GM04504 (cell line): Measurements from ENCODE around the gene SLC13A4.
"Not testable (repeated sequence)": the region's sequence is repeated elsewhere in the genome, so short reads cannot be mapped to it uniquely, and the experiment has no call there.

ENCODE experiments used
- DNase-seq: peaks from one replicate; pipeline ENCODE4 v3.0.0-alpha.2; 2012; ENCODE audit warnings: low read depth

Gene SLC13A4

DNA sequence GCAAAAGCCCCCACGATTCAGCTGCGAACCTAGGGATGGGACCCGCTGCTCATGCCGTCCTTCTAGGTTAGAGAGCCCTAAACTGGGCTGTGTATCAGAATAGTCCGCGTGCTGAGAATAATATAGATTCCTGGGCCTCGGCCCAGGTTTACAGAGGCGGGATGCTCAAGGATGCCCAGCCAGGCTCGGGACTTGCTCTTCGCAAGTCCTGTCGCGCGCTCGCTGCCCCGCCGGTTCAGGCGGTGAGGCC, 65.9 kb downstream of the SLC13A4 start:
- no peak for DNase-seq

DNA sequence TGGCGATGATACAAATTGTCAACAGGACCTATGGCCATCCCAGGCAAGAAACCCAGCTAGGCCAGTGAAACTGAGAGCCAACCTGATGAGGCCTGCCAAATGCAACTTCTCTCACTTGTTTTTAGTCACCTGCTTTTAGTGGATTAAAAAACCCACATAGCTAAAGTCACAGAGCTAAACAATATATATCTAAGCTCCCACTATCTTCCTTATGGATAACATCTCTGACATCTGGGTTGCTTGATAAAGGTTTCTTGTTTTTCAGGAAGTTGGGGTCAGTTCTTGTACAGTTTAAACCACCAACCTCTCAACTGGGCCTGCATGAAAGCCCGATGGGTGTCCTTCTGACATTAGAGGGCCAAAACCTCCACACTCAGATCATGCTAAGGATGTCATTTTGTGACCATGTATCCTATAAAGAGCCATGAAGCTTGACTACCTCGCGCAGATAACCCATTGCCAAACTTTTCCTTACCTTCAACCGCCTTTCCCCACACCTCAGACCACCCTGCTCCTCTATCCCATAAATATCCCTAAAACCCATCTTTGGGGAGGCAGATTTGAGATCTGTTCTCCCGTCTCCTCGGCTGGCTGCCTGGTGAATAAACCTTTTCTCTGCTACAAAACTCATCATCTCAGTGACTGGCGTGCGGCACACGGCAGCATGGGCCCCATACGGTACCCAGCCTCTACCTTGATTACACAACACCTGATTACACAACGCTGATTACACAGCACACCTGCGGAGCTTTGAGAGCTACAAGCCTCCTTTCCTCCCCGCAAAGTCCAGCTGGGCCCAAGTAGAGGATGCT, 66.5 kb downstream of the SLC13A4 start:
- DNase-seq: no peak

DNA sequence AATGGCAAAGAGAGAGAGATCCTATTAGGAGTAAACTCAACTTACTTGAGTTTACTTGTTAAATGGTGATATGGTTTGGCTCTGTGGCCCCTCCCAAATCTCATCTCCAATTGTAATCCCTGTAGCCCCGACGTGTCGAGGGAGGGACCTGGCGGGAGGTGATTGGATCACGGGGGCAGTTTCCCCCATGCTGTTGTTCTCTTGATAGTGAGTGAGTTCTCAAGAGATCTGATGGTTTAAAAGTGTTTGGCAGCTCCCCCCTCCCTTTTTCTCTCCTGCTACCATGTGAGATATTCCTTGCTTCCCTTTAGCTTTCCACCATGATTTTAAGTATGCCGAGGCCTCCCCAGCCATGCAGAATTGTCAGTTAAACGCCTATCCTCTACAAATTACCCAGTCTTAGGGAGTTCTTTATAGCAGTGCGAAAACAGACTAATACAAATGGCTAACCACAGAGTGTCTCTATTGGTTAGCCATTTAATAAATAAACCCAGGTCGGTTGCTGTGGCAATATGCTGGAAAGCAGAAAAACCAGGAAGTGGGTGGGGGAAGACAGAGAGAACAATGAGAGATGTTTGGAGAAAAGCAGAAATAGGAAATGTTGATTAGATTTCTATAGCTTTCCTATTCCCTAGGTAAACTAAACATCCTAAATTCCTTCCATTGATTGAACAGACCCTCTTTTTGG, 68.7 kb downstream of the SLC13A4 start:
- DNase-seq: no peak

DNA sequence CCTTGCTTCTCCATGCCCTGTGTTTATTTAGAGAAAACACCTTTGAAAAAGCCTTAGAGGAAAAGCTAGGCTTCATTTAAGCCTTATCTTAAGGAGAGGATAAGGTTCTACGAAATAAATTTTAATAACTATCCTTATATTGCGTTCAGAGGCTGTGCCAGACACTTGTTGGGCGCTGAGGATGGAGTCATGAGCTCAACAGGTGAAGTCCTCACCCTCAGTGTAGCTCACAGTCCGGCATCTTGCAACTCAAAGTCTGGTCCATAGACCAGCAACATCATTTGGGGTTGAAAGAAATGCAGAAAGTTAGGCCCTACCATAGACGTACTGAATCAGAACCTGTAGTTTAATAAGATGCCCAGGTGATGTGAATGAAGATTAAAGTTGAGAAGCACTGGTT, 69.4 kb downstream of the SLC13A4 start:
- no peak for DNase-seq

DNA sequence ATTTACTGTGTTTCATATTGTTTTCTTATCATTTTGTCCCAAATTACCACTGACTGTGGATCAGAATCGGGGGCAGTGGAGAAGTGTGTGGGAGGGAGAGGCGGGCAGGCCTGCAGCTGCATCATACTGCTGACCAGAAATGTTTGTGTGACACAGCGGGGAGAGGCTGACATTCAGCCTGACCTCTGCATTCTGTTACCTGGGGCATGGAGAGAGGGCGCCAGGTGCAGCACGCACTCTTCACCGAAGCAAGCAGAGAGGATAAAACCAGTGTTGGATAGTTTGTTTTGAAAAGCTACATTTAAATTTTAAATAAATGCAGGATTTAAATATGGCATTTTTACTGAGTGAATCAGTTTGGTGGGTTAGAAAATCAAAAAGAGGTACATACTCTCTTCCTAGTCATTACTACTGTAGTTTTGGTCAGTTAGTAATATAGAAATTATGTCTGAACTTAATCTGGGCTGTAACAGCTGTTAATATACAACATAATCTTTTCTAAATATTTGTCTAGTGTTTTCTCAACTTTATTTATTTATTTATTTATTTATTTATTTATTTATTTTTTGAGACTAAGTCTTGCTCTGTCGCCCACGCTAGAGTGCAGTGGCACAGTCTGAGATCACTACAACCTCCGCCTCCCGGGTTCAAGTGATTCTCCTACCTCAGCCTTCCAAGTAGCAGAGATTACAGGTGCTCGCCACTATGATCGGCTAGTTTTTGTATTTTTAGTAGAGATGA, 74.5 kb downstream of the SLC13A4 start:
- no peak for DNase-seq

DNA sequence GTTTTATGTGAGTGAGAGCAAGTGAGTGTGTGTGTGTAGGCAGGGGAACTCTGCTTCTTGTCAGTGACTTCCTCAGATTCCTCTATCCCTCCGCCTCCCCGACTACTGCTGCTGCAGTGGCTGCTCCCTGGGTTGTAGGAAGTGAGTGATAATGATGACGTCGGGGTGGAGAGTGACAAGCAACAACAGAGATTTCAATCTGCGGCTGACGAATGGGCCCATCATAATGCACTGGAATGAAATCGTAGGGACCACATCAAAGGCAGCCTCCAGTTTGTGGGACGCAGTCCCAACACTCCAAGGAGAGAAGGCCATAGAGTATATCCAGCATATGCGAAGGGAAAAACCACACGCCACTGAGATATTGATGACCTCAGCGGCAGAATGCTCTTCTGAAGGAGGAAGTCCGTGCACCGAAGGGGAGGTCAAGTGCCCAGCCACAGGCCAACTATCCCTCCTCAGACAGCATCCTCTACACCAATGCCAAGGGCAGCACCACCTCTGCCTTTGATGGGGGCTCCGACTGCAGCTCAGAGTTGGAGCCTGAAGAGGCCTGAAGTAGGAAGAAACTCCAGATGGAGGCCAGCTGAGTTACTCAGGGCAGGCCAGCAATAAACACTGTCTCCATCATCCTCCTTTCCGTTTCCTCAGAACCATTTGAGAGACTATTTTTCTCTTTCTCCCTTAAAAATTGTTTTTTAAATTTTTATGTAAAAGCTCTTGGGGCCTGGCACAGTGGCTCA, 77.0 kb downstream of the SLC13A4 start:
- DNase-seq: peak; percentile 77

DNA sequence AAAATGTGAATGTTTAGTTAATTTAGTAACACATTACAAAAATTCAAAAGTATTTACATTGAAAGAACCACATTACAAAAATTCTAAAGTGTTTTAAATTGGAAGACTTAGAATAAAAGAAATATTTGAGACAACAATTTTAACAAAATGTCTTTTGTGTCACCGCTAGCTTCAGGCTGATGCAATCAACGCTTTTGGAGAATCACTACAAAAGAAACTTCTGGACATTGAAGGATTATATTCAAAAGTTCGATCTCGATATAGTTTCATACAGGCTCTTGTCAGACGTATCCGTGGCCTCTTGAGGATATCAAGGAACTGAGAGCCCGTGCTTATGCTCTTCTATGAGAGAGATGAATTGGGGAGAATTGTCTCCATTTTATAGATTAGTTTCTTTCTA, 79.8 kb downstream of the SLC13A4 start:
- DNase-seq: no peak

DNA sequence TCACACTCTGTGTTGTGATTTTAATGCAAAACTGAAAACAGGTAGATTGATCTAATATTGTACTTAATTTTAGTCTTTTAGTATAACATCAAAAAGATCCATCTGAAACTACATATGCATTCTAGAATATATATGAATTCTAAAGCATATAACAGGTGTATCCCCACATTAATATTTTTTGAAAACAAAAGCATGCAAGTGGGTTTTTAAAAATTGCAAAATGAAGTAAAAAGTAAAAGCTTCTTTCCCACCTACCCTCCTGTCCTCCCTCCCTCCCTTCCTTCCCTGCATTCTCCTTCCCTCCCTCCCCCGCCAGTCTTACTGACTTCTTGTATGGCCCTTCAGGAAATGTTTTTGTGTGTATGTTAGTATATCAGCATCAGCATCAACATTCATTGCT, 80.2 kb downstream of the SLC13A4 start:
- DNase-seq: no peak

DNA sequence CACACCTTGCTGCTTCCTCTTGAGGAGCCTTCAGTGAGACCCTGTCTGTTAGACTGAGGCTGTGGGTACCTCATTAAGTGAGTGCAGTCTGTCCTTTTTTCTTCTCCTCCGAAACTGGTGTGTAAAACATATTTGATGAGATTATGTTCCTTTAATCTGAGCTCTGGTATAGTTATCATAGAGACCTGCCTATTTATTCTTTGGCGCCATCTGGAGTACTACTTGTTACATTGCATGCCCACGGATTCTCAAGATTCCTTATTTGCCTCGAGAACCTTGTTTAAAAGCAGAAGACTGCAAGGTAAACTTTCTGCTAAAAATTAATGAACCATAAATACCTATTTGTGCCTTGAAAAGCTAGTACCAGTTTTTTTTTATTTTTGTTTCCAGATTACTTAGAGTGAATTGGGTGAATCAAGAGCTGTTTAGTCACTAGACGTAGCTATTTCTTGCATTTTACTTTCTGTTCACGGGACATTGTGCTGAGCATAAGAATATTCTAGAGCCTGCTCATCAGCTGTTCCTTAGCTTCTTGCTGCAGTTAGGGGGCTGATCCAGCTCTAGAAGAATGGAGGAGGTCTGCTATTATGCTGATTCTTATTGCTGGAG, 82.6 kb downstream of the SLC13A4 start:
- DNase-seq: no peak

DNA sequence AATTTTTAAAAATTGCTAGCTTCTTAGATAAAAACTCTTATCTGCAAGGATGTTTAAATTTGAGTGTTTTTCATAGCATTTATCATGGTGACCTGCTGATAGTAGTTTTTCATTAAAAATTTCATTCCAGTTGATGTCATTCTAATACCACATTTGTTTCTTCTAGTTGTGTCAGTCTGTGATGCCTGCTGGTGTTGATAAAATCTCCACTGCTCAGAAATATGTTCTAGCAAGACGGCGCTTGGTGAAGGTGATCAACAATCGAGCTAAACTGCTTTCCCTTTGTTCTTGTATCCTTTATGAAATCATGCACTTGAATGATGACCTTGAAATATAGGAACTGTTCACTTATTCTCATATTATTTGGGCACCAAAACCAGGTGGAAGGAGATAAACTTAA, 83.3 kb downstream of the SLC13A4 start:
- no peak for DNase-seq

DNA sequence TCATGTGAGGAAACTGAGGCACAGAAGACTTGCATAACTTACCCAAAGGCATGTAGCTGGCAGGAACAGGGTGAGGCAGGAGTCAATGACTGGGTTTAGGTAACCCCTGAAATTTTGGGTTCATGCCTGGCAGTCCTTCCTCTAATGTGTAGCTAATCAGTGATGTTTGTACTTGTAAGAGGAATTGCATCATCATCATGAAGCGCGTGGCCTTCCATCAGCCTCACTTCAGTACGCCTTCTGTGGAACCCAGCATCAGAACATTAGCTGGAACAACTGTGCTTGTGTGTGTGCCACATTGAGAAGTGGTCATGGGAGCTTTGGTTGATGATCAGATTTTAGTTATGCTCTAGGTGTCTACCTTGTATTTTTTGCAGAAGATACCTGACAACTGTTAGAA, 83.8 kb downstream of the SLC13A4 start:
- no peak for DNase-seq

DNA sequence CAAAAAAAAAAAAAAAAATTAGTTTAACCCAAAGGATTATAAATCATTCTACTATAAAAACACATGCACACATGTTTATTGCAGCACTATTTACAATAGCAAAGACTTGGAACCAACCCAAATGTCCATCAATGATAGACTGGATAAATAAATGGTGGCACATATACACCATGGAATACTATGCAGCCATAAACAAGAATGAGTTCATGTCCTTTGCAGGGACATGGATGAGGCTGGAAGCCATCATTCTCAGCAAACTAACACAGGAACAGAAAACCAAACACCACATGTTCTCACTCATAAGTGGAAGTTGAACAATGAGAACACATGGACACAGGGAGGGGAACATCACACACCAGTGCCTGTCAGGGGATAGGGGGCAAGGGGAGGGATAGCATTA, 88.3 kb downstream of the SLC13A4 start:
- not testable (repeated sequence) for DNase-seq

DNA sequence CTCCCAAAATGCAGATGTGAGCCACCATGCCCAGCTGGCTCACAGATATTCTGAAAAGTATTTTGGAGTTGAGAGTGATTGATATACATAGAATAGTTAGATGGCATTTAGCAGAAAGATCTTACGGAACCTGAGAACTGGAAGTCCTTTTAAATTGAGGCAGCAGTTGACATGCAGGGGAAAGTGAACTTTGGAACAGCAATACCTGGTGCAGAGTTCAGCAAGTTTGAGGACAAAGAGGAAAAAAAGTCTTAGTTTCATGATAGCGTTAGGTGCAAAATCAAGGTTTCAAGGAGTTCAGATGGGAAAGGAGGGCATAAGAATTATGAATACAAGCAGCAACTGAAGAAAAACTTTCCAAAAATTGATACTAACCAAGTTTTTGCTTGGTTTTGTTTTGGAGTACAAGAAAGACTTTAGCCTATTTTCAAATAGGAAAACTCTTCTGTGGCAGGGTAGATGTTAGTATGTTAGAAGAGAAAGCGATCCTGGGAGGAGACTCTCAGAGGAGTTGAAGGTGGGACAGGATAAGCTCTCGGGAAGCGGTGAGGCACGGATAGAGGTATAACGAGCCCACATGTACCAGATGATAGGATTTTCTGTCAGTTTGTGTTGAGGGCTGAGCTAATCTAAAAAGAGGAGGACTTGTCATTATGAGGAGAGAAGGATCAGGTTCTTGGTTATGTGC, 93.7 kb downstream of the SLC13A4 start:
- DNase-seq: no peak
